ENCODE measurements around the gene PRPSAP1. TPM values are rescaled to one million over a fixed set of nuclear protein-coding genes. Genes with fewer than 3 reads are reported as not detected.
A peak's percentile ranks its signal among the peaks of the same experiment; 100 is the strongest.

The PRPSAP1 gene
- total and polyA plus RNA-seq, 7 donors, result 34.7 to 70.3 (median 40.7) TPM

- H3K9me3 ChIP-seq, result no peaks in the 10 kb centered on the region
- intact Hi-C loops (cut with DNase I), result loop anchor here (1.0 kb wide), 1 partner anchor 94 kb away; no protein-coding TSS in a partner anchor
- no peak overlapping the region for H3K4me3 ChIP-seq
- peaks cover 0 to 4% (median 4%) of the 10 kb centered on the region in 4 donors for H3K4me1 ChIP-seq
- no peak overlapping the region for H3K27ac ChIP-seq
- TF ChIP-seq POLR2A (IDR thresholded peaks at IDR 0.05), result no peak
- TF ChIP-seq CTCF (IDR thresholded peaks at IDR 0.05), result peak; percentile 94 to 97 (median 94)
- peak; percentile 93 for DNase-seq
- H3K36me3 ChIP-seq, result peaks cover 22 to 96% (median 55%) of the 10 kb centered on the region in 4 donors
- 50 to 63% methylated on average over 16 of the region's 16 CpGs for WGBS, 2 donors
- H3K27me3 ChIP-seq, result no peaks in the 10 kb centered on the region
These were observed 44.2 kb upstream of the PRPSAP1 start for GRCh38 chr17:76397687-76398522.

DNA sequence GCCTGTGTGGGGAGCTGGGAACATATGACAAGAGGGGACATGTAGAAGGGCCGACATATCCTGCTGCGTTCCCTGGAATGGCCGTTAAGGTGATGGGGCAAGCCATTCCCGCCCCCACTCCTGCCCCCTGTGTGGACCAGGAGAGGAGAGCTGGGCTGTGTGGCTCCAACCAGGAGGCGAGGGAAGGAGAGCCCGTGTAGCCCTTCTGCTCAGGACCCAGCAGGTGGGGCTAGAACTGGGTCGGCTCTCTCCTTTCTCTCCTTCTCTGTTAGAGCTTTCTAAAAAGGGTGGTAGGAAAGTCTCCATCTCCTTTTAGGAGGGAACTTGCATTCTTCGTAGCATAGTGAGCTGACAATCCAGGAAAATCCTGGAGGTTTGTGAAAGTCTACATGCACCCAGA is 43.5 kb upstream of the PRPSAP1 start:
- 87 to 94% methylated on average over 8 of the region's 8 CpGs for WGBS, 2 donors
- Histone ChIP-seq H3K27ac (no peak overlapping the region), H3K27me3 (no peaks in the 10 kb centered on the region), H3K36me3 (peaks cover 22 to 89% (median 48%) of the 10 kb centered on the region in 4 donors), H3K9me3 (no peaks in the 10 kb centered on the region), H3K4me3 (no peak overlapping the region), H3K4me1 (peaks cover 0 to 4% (median 4%) of the 10 kb centered on the region in 4 donors)
- intact Hi-C loops (cut with DNase I), result no loop called here
- no peak for TF ChIP-seq EP300 (IDR thresholded peaks at IDR 0.05)
- TF ChIP-seq POLR2AphosphoS5 (IDR thresholded peaks at IDR 0.05), result no peak
- TF ChIP-seq POLR2A (IDR thresholded peaks at IDR 0.05), result no peak
- no peak for TF ChIP-seq CTCF (IDR thresholded peaks at IDR 0.05)
- DNase-seq, result no peak

DNA sequence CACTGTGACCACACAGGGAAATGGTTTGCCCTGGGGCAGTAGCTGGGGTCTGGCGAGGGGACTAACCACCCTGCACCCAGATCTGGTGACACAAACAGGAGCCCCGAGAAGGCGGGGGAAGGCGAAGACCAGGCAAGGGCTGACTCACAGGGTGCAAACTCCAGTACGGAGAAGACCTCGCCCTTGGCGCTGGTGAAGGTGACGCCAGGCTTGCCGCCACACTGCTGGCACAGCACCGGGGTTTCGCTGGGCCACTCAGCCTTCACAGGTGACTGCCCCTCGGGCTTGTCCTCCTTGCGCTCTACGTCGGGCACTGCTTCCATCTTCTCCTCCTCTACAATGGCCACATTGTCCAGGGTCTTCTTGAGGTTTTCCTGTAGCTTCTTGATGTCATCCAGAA is 42.3 kb upstream of the PRPSAP1 start:
- TF ChIP-seq POLR2A (IDR thresholded peaks at IDR 0.05) (no peak), CTCF (IDR thresholded peaks at IDR 0.05) (no peak), EP300 (IDR thresholded peaks at IDR 0.05) (no peak), POLR2AphosphoS5 (IDR thresholded peaks at IDR 0.05) (no peak)
- DNase-seq, result no peak
- no peak overlapping the region for H3K27ac ChIP-seq
- H3K4me3 ChIP-seq, result no peak overlapping the region
- H3K36me3 ChIP-seq, result peaks cover 22 to 89% (median 48%) of the 10 kb centered on the region in 4 donors
- H3K4me1 ChIP-seq, result peaks cover 0 to 4% (median 4%) of the 10 kb centered on the region in 4 donors
- no peaks in the 10 kb centered on the region for H3K27me3 ChIP-seq
- no peaks in the 10 kb centered on the region for H3K9me3 ChIP-seq
- intact Hi-C loops (cut with DNase I), result no loop called here
- WGBS, 2 donors, result 92 to 97% methylated on average over 15 of the region's 15 CpGs

- peaks cover 13 to 80% (median 33%) of the 10 kb centered on the region in 4 donors for H3K36me3 ChIP-seq
- intact Hi-C loops (cut with DNase I), result no loop called here
- no peaks in the 10 kb centered on the region for H3K27me3 ChIP-seq
- no peak overlapping the region for H3K27ac ChIP-seq
- peaks cover 0 to 4% (median 4%) of the 10 kb centered on the region in 4 donors for H3K4me1 ChIP-seq
- H3K9me3 ChIP-seq, result no peaks in the 10 kb centered on the region
- H3K4me3 ChIP-seq, result no peak overlapping the region
- TF ChIP-seq POLR2A (IDR thresholded peaks at IDR 0.05), result no peak
- no peak for TF ChIP-seq POLR2AphosphoS5 (IDR thresholded peaks at IDR 0.05)
- no peak for TF ChIP-seq CTCF (IDR thresholded peaks at IDR 0.05)
- TF ChIP-seq EP300 (IDR thresholded peaks at IDR 0.05), result no peak
- WGBS, 2 donors, result 92 to 93% methylated on average over 10 of the region's 10 CpGs
- DNase-seq, result no peak
These were observed 40.5 kb upstream of the PRPSAP1 start for GRCh38 chr17:76394166-76394565.

Data from sigmoid colon (tissue), 7 donors.